Colonic mucosa (tissue), 4 donors: ENCODE data around the gene NSD1. TPM values are rescaled to one million over a fixed set of nuclear protein-coding genes. Genes with fewer than 3 reads are reported as not detected.

Experiments used
- DNase-seq: peaks from one replicate; pipeline ENCODE4 v3.0.0-alpha.2; 2020
- H3K27ac ChIP-seq: fragments of 200-600 bp; one replicate; pipeline ENCODE4 v1.8.0; 2021
- H3K27me3 ChIP-seq: fragments of 200-600 bp; one replicate; pipeline ENCODE4 v1.8.0; 2021
- H3K36me3 ChIP-seq: fragments of 200-600 bp; one replicate; pipeline ENCODE4 v1.8.0; 2021
- H3K4me1 ChIP-seq: fragments of 200-600 bp; one replicate; pipeline ENCODE4 v1.8.0; 2021; ENCODE audit warnings: mild to moderate bottlenecking
- H3K4me3 ChIP-seq: fragments of 200-600 bp; one replicate; pipeline ENCODE4 v1.8.0; 2021
- H3K9ac ChIP-seq, 2 donors: one replicate each; pipeline ENCODE4 v1.7.0; 2013; ENCODE audit warnings: control low read depth in 2 of 2, low read depth in 2 of 2, low read length in 2 of 2
- H3K9me3 ChIP-seq: fragments of 200-600 bp; one replicate; pipeline ENCODE4 v1.8.0; 2021
- intact Hi-C: fragments of 100-400 bp; cut with DNase I; formaldehyde crosslinking; loops from one replicate; pipeline ENCODE4 v1.14.1; 2022
- total RNA-seq, 2 donors: library from RNA; stranded (reverse); fragmentation: NEBNext Ultra II Directional in 1 of 2; extraction: Animal tissue kit (Norgen Biotek cat#: 25700) in 1 of 2; gene quantifications; one replicate each; pipeline ENCODE4 v1.2.1, GENCODE V29; 2021
- TF ChIP-seq, protein P1 (sequence below): fragments of 200-600 bp; IDR thresholded peaks from one replicate; pipeline ENCODE4 v1.8.0; 2022; ENCODE audit warnings: antibody characterized with exemption, mild to moderate bottlenecking
- donor health status: healthy.
- donor health status: DM: no; HTN: no; CAD: no.
- donor health status: DM: no; HTN: no; CAD: no.

NSD1 gene
- total RNA-seq, 2 donors from 2014 or later: 53.0 to 77.9 TPM

DNA sequence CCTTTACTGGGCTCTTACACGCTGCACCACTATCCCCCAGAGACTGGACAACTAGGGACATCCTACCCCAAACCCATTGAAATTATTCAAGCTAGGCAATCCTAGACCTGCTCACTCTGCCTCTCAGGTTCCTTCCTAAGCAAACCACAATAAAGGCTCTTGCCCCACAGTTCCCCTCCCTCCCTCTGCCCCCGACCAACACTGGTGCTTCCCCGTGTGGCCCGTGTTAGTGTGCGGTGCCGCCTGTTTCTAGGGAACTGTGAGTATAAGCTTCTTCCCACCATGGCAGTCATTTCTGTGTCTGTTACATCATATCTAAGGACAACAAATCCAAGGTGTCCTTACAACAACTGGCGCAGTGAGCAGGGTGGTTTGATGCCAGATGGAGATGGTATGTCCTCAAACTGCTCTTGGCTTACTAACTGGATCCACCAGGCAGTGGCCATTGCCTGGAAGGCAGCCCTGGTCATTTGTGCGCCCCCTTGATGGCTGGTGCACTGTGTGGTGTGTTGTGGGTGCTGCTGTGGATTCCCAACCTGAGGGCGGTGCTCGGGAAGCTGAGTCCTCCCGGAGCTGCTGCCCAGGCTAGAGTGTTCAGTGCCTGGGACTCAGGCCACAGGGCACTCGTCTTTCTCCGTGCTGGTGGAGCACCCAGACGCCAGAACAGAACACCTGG lies 186.5 kb downstream of the NSD1 start:
- Histone ChIP-seq H3K36me3 (no peaks in the 10 kb centered on the region), H3K4me3 (no peak overlapping the region), H3K27me3 (no peaks in the 10 kb centered on the region), H3K4me1 (no peaks in the 10 kb centered on the region), H3K9me3 (no peaks in the 10 kb centered on the region), H3K27ac (no peak overlapping the region), H3K9ac (no peak overlapping the region)
- intact Hi-C loops: loop anchor here (5.0 to 10.0 kb wide), 2 partner anchors 132 to 205 kb away; no protein-coding TSS in a partner anchor
- no peak for DNase-seq
- TF ChIP-seq, protein P1, sequence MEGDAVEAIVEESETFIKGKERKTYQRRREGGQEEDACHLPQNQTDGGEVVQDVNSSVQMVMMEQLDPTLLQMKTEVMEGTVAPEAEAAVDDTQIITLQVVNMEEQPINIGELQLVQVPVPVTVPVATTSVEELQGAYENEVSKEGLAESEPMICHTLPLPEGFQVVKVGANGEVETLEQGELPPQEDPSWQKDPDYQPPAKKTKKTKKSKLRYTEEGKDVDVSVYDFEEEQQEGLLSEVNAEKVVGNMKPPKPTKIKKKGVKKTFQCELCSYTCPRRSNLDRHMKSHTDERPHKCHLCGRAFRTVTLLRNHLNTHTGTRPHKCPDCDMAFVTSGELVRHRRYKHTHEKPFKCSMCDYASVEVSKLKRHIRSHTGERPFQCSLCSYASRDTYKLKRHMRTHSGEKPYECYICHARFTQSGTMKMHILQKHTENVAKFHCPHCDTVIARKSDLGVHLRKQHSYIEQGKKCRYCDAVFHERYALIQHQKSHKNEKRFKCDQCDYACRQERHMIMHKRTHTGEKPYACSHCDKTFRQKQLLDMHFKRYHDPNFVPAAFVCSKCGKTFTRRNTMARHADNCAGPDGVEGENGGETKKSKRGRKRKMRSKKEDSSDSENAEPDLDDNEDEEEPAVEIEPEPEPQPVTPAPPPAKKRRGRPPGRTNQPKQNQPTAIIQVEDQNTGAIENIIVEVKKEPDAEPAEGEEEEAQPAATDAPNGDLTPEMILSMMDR: no peak

DNA sequence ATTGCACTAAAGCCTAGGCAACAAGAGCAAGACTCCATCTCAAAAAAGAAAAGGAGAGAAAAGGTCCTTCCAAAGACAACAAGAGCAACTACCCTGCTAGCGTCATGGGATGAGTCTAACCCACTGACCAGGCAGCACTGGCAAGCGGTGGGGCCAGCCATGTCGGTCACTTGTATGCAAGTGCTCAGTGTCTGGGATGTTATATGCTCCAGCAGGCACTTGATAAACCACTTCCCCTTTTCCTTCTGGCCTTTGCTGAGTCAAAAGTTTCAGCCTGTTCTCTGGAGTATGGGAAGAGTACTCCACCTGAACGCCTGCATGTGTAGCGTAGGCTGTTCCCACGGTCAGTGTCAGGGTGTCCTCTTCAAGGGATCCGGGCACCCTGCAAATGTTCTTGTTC lies 187.3 kb downstream of the NSD1 start:
- DNase-seq: no peak

DNA sequence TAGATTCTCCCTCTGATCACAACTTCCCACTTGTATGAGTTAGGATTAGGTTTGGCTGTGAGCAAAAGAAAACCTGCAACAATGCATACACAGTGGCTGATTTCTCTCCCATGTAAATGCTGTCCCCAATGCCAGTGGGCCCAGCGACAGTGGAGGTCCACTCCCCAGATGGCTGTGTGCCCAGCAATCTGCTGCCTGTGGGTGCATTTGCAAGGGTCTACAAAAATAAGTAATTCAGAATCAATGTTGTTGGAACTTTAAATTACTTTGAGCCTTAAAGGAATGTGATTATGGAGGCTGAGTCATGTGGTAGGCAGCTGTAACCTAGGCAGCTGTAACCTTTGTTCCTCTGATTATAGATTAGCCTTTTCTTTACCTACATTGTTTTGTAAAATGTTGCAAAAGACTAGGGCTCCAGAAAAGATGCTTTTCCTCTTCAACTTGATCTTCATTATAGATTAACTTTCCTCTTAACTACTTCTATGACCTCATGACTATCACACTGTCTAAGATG lies 192.4 kb downstream of the NSD1 start:
- Histone ChIP-seq H3K9me3 (no peaks in the 10 kb centered on the region), H3K27ac (peak overlapping the region; percentile 22), H3K9ac (peak overlapping the region in 1 of 2 donors; percentile 34), H3K4me1 (no peaks in the 10 kb centered on the region), H3K27me3 (no peaks in the 10 kb centered on the region), H3K36me3 (no peaks in the 10 kb centered on the region), H3K4me3 (no peak overlapping the region)
- TF ChIP-seq, protein P1: no peak
- DNase-seq: no peak
- intact Hi-C loops: loop anchor here (5.0 kb wide), 1 partner anchor 51 kb away; no protein-coding TSS in a partner anchor

More for the DNA sequence above, 187.3 kb downstream of the NSD1 start:
- no peaks in the 10 kb centered on the region for H3K9me3 ChIP-seq
- no peaks in the 10 kb centered on the region for H3K27me3 ChIP-seq
- no peaks in the 10 kb centered on the region for H3K36me3 ChIP-seq
- no peaks in the 10 kb centered on the region for H3K4me1 ChIP-seq
- H3K9ac ChIP-seq: no peak overlapping the region
- H3K4me3 ChIP-seq: no peak overlapping the region
- no peak overlapping the region for H3K27ac ChIP-seq
- TF ChIP-seq, protein P1: no peak
- intact Hi-C loops: no loop called here

DNA sequence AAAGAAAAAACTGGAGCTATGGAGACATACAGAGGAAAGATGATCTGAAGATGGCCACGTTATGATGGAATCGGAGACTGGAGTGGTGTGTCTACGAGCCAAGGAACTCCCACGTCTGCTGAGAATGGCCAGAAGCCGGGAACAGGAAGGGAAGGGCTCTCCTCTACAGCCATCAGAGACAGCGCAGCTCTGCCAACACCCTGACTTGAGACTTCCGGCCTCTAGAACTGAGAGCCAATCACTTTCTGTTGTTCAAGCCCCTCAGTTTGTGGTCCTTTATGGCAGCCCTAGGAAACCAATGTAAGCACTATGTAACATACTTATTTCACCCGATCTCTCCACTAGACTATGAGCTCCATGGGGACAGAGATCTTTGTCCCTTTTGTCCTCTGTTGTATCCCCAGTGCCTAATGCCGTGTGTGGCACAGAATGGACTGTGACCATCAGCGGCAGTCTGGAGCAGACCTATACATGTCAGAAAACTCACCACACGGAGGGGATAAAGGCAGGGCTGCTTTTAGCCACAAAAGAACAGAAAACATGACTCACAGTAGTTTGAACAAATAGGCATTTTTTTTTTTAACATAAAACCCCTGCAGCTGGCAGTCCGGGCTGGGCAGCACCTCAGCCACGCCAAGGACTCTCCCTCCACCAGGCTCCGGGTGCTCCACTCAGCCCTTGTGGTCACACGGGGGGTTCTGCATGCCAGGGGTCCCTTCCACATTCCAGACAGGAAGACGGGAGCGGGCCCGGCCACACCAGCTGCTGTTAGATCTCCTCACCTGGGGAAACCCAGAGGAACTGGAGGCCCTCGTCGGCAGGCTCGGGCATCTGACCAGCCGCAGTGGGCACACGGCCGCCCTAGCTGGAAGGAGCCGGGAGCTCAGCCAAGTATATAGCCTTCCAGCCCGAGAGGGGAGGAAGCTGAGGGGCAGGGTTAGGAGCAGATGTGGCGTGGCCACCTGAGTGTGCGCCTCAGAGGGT lies 194.3 kb downstream of the NSD1 start:
- TF ChIP-seq, protein P1: no peak
- Histone ChIP-seq H3K9ac (no peak overlapping the region), H3K4me3 (no peak overlapping the region), H3K9me3 (no peaks in the 10 kb centered on the region), H3K27me3 (no peaks in the 10 kb centered on the region), H3K4me1 (no peaks in the 10 kb centered on the region), H3K27ac (no peak overlapping the region), H3K36me3 (peaks cover 12% of the 10 kb centered on the region)
- intact Hi-C loops: loop anchor here (5.0 kb wide), 1 partner anchor 49 kb away; no protein-coding TSS in a partner anchor
- DNase-seq: no peak

DNA sequence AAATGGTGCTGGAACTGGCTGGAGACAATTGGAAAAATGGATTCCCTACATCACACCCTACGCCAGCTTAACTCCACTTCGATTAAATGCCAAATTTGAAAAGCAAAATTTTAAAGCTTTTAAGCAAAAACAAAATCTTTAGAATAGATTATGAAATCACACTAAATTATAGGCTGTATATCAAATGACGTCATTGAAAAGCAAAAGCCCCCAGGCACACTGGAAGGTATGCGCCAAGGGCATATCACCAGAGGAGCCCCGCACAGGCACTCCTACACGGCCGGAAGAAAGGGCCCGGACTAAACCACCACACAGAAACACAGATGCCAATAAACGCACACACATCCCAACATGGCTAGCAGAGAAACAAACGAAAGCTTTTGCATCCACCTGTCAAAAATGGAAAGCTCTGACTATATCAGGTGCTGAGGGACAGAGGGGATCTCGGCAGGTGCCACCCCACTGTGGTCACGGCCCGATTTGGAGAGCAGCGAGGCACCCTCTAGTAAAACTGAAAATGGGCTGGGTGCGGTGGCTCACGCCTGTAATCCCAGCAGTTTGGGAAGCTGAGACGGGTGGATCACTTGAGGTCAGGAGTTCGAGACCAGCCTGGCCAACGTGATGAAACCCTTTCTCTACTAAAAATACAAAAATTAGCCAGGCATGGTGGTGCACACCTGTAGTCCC lies 195.1 kb downstream of the NSD1 start:
- TF ChIP-seq, protein P1: no peak
- Histone ChIP-seq H3K27me3 (no peaks in the 10 kb centered on the region), H3K9ac (no peak overlapping the region), H3K9me3 (no peaks in the 10 kb centered on the region), H3K27ac (no peak overlapping the region), H3K4me1 (no peaks in the 10 kb centered on the region), H3K36me3 (peaks cover 20% of the 10 kb centered on the region), H3K4me3 (no peak overlapping the region)
- no peak for DNase-seq
- intact Hi-C loops: loop anchor here (5.0 kb wide), 1 partner anchor 49 kb away; no protein-coding TSS in a partner anchor
